K562 treated with DMSO at 1 percent for 4 hours (cell line): Measurements from ENCODE around the gene KRTAP10-5. TPM values are rescaled to one million over a fixed set of nuclear protein-coding genes. Genes with fewer than 3 reads are reported as not detected.

Experiments
- total RNA-seq: library from RNA; unstranded; fragments of 300-600 nt; gene quantifications from 2 replicates; pipeline ENCODE4 v1.2.3, GENCODE V29; 2022; ENCODE audit not compliant: insufficient read depth

Gene KRTAP10-5, protein sequence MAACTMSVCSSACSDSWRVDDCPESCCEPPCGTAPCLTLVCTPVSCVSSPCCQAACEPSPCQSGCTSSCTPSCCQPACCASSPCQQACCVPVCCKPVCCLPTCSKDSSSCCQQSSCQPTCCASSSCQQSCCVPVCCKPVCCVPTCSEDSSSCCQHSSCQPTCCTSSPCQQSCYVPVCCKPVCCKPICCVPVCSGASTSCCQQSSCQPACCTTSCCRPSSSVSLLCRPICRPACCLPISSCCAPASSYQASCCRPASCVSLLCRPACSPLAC
- total RNA-seq = not detected in 2 replicates

DNA sequence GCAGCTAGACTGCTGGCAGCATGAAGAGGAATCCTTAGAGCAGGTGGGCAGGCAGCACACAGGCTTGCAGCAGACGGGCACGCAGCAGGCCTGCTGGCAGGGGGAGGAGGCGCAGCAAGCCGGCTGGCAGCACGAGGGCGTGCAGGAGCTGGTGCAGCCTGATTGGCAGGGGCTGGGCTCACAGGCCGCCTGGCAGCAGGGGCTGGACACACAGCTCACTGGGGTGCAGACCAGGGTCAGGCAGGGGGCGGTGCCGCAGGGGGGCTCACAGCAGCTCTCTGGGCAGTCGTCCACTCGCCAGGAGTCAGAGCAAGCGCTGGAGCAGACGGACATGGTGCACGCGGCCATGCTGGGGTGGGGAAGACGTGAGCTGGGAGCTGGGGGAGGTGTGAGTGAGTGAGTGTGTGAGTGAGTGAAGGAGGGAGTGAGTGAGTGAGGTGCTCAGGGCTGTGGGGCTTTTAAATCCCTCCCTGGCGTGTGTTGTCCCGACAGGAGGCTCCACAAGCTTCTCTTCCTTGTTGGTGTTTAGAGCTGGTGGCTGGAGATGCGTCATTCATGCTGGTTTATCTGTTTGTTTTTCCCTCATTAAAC, at the start of gene KRTAP10-5:
KRTAP10-5 (minus strand) TSS at position 374 of the 591 bp plus-strand sequence; CDS start at position 348, 26 bp downstream.

DNA sequence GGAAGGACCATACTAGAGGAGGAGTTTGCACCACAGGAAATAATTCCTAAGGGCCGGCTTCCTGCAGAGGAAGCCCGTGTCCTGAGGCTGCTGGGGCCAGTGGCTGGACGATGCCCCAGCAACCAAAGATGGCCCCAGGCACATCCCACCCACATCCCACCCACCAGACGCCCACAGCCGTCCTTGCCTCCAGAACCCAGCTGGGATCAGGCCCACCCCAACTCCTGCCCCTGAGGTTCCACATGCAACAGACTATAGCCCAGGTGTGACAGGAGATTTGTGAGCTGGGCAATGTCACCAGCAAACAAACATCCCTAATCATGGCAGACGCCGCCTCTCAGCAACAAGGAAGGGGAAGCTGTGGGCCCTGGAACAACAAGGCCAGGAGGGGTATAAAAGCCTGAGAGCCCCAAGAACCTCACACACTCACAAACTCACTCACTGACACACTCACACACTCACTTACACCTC, 46.3 kb upstream of the KRTAP10-5 start, which contains the start of gene KRTAP10-9:
KRTAP10-9 (plus strand) TSS at position 421 of the 471 bp plus-strand sequence. CDS start 79 bp downstream, outside the sequence.

DNA sequence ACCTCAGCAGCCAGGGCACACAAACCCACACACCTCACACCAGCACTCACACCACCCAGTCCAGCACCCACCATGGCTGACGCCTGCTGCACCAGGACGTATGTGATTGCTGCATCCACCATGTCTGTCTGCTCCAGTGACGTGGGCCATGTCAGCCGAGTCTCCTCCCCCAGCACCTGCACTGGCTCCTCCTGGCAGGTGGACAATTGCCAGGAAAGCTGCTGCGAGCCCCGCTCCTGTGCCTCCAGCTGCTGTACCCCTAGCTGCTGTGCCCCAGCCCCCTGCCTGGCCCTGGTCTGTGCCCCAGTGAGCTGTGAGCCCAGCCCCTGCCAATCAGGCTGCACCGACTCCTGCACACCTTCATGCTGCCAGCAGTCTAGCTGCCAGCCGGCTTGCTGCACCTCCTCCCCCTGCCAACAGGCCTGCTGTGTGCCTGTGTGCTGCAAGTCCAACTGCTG, 31.7 kb upstream of the KRTAP10-5 start, which contains the start of gene KRTAP10-8:
KRTAP10-8 (plus strand) TSS at position 51 of the 458 bp plus-strand sequence; CDS start at position 73, 22 bp downstream.

DNA sequence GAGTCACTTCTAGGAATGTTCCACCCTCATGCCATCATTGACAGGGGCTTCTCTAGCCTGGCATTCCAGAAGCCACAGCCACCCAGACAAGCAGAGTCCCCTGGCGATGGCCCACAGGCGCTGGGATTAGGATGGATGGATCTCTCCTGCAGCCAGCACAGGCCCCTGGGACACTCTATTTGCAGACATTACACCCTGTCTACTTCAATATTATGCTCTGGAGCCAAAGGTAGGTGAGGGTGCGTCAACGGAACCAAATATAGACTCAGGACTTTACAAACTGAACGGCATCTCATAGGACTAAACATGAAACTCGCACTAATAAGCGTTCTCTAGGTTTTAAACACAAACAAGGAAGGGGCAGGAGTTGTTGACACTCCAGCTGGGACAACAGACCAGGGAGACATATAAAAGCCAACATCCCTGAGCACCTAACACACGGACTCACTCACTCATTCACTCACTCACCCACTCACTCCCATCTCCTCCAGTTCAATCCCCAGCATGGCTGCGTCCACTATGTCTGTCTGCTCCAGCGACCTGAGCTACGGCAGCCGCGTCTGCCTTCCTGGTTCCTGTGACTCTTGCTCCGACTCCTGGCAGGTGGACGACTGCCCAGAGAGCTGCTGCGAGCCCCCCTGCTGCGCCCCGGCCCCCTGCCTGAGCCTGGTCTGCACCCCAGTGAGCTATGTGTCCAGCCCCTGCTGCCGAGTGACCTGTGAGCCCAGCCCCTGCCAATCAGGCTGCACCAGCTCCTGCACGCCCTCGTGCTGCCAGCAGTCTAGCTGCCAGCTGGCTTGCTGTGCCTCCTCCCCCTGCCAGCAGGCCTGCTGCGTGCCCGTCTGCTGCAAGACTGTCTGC, 19.9 kb upstream of the KRTAP10-5 start, which contains the start of gene KRTAP10-7:
KRTAP10-7 (plus strand) TSS at position 480 of the 861 bp plus-strand sequence; CDS start at position 505, 25 bp downstream.

DNA sequence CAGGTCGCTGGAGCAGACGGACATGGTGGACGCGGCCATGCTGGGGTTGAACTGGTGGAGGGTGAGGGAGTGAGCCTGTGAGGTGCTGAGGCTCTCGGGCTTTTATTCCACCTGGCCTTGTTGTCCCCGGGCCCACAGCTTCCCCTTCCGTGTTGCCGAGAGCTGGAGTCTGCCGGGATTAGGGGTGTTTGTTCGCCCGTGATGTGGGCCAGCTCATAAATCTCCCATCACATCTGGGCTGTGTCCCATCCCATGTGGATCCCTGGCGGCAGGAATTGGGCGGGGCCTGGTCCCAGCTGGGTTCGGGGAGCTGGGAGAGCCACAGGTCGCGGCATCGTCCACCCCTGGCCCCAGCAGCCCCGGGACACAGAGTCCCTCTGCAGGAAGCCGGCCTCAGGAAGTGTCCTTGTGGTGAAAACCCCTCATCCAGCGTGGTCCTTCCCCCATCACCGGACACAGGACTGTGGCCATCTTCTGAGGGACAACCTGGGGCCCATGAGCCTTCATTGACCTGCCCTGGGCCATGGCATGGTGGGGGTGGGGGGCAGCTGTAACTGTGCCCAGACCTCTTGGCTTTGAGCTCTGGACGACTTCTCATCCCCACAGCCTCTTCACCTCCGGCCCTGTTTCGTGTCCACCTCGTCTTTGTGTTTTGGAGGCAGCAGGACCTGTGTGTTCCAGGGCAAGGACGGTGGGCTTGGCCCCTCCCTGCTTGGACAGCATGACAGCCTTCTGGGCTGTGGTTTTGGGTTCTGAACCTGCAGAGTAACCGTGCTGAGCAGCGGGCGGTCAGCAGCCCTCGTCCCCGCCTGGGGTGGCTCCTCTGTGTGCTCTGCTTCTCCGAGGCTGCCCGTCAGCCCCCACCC, 12.3 kb upstream of the KRTAP10-5 start, which contains the start of gene KRTAP10-6:
KRTAP10-6 (minus strand) TSS at position 60 of the 866 bp plus-strand sequence; CDS start at position 39, 21 bp downstream.

DNA sequence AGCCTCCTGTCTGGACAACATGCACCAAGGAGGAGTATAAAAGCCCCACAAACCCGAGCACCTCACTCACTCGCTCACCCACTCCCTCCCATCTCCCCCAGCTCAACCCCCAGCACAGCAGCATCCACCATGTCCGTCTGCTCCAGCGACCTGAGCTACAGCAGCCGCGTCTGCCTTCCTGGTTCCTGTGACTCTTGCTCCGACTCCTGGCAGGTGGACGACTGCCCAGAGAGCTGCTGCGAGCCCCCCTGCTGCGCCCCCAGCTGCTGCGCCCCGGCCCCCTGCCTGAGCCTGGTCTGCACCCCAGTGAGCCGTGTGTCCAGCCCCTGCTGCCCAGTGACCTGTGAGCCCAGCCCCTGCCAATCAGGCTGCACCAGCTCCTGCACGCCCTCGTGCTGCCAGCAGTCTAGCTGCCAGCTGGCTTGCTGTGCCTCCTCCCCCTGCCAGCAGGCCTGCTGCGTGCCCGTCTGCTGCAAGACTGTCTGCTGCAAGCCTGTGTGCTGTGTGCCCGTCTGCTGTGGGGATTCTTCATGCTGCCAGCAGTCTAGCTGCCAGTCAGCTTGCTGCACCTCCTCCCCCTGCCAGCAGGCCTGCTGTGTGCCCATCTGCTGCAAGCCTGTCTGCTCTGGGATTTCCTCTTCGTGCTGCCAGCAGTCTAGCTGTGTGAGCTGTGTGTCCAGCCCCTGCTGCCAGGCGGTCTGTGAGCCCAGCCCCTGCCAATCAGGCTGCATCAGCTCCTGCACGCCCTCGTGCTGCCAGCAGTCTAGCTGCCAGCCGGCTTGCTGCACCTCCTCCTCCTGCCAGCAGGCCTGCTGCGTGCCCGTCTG, 6.6 kb downstream of the KRTAP10-5 start, which contains the start of gene KRTAP10-4:
KRTAP10-4 (plus strand) TSS at position 100 of the 827 bp plus-strand sequence; CDS start at position 130, 30 bp downstream.

DNA sequence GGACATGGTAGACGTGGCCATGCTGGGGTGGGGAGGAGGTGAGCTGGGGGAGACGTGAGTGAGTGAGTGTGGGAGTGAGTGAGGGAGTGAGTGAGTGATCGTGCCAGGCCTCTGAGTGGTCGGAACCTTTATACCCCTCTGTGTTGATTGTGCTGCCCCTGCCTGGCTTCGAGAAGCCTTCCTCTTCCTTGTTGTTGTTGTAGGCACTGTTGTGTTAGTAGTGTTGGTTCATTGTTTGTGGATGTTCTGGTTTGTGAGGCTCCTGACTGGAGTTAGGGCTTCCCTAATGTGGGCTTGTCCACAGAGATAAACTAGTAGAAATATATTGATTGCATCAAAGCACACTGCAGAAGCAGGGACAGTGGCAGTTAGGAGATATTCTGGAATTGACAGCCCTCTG, 21.7 kb downstream of the KRTAP10-5 start, which contains the start of gene KRTAP10-3:
KRTAP10-3 (minus strand) TSS at position 101 of the 400 bp plus-strand sequence; CDS start at position 21, 80 bp downstream.

DNA sequence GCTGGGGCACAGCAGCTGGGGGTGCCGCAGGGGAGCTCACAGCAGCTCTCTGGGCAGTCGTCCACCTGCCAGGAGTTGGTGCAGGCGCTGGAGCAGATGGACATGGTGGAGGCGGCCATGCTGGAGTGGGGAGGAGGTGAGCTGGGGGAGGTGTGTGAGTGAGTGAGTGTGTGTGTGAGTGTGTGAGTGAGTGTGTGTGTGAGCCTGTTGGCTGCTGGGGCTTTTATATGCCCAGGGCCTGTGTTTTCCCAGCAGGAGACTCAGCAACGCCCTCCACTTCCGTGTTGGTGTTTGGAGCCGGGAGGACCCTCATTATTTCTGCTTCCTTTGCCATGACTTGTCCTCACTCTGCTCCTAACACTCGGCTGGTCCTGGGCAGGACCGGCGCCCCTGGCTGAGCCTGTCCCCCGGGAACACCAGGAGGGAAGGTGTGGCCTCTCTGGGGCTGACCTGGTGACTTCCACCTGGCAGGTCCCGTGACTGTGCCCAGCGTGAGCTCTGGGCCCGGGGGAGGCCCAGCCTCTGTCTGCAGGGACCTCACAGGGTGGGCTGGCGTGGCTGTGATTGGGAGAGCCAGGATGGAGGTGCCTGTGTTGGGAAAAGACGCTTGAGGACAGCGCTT, 29.0 kb downstream of the KRTAP10-5 start, which contains the start of gene KRTAP10-2:
KRTAP10-2 (minus strand) TSS at position 166 of the 622 bp plus-strand sequence; CDS start at position 119, 47 bp downstream.

DNA sequence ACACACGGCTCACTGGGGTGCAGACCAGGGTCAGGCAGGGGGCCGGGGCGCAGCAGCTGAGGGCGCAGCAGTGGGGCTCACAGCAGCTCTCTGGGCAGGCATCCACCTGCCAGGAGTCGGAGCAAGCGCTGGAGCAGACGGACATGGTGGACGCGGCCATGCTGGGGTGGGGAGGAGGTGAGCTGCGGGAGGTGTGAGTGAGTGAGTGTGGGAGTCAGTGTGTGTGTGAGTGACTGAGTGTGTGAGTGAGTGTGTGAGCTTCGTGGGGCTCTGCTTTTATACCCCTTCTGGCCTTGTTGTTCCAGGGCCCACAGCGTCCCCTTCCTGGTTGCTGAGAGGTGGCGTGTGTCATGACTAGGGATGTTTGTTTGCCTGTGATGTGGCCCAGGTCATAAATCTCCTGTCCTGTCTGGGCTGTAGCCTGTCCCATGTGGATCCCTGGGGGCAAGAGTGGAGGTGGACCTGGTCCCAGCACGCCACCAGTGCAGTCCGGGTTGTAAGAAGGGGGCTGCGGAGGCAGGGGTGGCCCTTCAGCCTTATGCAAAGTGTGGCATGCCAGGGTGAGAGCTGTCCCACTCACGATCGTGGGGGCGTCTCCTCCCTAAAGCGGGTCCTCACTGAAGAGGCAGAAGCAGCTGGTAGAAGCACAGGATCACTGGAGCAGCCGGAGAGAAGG, 40.3 kb downstream of the KRTAP10-5 start, which contains the start of gene KRTAP10-1:
KRTAP10-1 (minus strand) TSS at position 205 of the 676 bp plus-strand sequence; CDS start at position 160, 45 bp downstream.

Other genes starting within 250 kb of the KRTAP10-5 start
- gene CFAP410, start 241.2 kb downstream of the KRTAP10-5 start, total RNA-seq = 15.8 and 19.8 TPM in 2 replicates
- 2.0 and 2.5 TPM in 2 replicates for gene TRPM2, start 227.0 kb downstream of the KRTAP10-5 start, total RNA-seq
- not detected in 2 replicates for gene LRRC3, start 125.1 kb downstream of the KRTAP10-5 start, total RNA-seq
- not detected in 2 replicates for gene KRTAP10-1, start 40.4 kb downstream of the KRTAP10-5 start, total RNA-seq
- not detected in 2 replicates for gene KRTAP10-2, start 29.1 kb downstream of the KRTAP10-5 start, total RNA-seq
- not detected in 2 replicates for gene KRTAP10-3, start 21.8 kb downstream of the KRTAP10-5 start, total RNA-seq
- not detected in 2 replicates for gene KRTAP10-4, start 6.9 kb downstream of the KRTAP10-5 start, total RNA-seq
- gene KRTAP10-6, start 11.9 kb upstream of the KRTAP10-5 start, total RNA-seq = not detected in 2 replicates
- not detected in 2 replicates for gene KRTAP10-7, start 20.0 kb upstream of the KRTAP10-5 start, total RNA-seq
- gene KRTAP10-8, start 31.5 kb upstream of the KRTAP10-5 start, total RNA-seq = not detected in 2 replicates
- not detected in 2 replicates for gene KRTAP10-9, start 46.5 kb upstream of the KRTAP10-5 start, total RNA-seq
- gene KRTAP10-10, start 56.8 kb upstream of the KRTAP10-5 start, total RNA-seq = not detected in 2 replicates
- gene KRTAP10-11, start 65.8 kb upstream of the KRTAP10-5 start, total RNA-seq = not detected in 2 replicates
- not detected in 2 replicates for gene KRTAP12-4, start 74.1 kb upstream of the KRTAP10-5 start, total RNA-seq
- gene KRTAP12-3, start 77.3 kb upstream of the KRTAP10-5 start, total RNA-seq = not detected in 2 replicates
- not detected in 2 replicates for gene KRTAP12-2, start 86.3 kb upstream of the KRTAP10-5 start, total RNA-seq
- not detected in 2 replicates for gene KRTAP12-1, start 101.6 kb upstream of the KRTAP10-5 start, total RNA-seq
- gene KRTAP10-12, start 116.6 kb upstream of the KRTAP10-5 start, total RNA-seq = not detected in 2 replicates
- not detected in 2 replicates for gene TSPEAR, start 131.0 kb upstream of the KRTAP10-5 start, total RNA-seq
- gene UBE2G2, start 221.2 kb upstream of the KRTAP10-5 start, total RNA-seq = 47.5 and 77.0 TPM in 2 replicates
- 106 and 115 TPM in 2 replicates for gene SUMO3, start 237.5 kb upstream of the KRTAP10-5 start, total RNA-seq